HG02884 (cell line): ENCODE results near the gene FAM168A.
"Not testable (repeated sequence)": the region's sequence is repeated elsewhere in the genome, so short reads cannot be mapped to it uniquely, and the experiment has no call there.

ENCODE experiments used
- ATAC-seq: cut with Tn5 transposase; IDR thresholded peaks from one replicate; pipeline ENCODE4 v1.9.1; 2021; ENCODE audit warnings: mild to moderate bottlenecking, moderate library complexity; ENCODE audit not compliant: unreplicated experiment

Gene FAM168A

DNA sequence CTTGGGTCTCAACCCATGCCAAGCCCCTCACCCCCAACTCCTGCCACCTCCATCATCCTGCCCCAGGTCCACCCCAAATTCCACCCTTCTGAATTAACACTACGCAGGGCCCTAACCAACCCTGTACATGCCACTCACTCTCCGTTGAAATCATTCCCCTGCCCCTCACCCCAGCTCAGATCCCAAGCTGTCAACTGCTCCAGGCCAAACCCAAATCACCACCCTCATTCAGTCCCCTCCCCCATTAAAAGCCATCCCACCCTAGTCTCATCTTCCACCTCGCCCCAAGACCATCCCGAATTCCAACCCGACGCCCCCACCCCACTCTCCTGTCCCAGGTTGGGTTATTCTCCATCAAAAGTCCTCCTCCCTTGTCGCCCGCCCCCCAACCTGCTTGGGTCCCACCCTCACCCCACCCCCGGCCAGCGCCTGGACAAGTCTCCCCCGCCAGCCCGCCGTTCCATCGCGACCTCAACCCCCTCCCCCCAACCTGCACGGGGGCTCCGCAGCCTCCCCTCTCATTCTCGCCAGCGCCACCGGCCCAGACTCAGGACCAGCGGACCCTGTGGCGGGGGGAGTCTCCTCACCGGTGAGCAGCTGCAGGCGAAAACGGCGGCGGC, 466 bp downstream of the FAM168A start:
- no peak for ATAC-seq

DNA sequence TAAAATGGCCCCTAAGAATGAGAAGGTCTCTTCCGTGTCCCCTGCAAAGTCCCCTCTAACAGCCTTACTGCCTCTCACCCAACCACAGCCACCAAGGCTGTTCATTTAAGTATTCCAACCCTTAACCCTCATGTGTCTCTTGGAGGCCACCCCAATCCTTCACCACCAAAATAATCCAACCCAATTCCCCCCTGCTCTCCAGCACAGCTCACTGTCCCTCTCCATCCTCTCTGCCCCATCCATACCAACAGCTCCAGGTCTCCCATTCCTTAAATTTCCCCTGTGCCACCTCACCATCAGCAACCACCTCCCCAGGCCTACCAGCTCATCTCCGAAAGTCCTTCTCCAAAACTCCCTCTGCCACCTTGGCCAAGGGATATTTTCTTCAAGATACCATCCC, 1.4 kb downstream of the FAM168A start:
- no peak for ATAC-seq

GRCh38 chr11:73592640-73593039, 5.3 kb downstream of the FAM168A start:
- ATAC-seq: no peak

DNA sequence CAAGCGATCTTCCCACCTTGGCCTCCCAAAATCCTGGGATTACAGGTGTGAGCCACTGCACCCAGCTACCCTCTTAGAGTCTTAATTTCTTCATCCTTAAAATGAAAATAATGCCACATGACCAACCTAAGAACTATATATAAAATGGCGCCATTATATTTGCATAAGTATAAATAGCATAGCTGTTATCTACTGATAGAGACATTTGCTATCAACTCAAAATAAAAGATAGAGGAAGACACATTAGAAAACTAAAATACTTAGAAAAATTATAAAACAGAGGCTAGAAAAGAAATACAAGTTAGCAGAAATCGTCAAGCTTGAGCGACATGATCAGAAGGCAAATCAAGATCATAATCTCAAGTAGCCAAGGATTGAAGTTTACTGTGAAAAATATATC, 6.2 kb downstream of the FAM168A start:
- no peak for ATAC-seq

DNA sequence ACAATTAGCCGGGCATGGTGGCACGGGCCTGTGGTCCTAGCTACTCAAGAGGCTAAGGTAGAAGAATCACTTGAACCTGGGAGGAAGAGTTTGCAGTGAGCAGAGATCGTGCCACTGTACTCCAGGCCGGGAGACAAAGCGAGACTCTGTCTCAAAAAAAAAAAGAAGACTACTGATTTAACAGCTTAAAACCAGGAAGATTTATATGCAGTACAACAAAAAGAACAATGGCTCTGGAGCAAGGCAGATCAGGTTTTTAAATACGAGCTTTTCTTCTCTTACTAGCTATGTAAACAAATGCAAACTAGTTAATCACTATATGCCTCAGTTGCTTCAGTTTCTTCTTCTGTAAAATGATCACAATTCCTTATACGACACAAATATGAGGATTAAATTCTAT, 6.9 kb downstream of the FAM168A start:
- ATAC-seq: no peak

DNA sequence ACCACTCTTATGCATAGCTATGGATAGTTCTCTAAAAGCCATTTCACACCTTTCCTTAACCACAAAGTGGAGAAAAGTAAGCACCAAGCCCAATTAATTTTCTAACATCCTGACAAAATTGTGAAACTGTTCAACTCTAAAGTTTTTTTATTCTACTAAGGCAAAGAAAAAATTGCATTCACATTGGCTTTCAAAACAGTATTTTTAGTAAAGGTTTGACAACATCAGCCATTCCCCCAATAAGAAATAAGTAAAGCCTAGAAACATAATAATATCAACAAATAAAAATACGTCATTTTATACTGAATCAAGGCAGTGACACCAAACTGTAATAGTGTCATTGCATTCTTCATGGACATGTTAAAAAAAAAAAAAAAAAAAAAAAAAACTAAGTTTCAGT, 11.1 kb downstream of the FAM168A start:
- ATAC-seq: no peak

GRCh38 chr11:73585834-73586575, 11.9 kb downstream of the FAM168A start:
- ATAC-seq: no peak

DNA sequence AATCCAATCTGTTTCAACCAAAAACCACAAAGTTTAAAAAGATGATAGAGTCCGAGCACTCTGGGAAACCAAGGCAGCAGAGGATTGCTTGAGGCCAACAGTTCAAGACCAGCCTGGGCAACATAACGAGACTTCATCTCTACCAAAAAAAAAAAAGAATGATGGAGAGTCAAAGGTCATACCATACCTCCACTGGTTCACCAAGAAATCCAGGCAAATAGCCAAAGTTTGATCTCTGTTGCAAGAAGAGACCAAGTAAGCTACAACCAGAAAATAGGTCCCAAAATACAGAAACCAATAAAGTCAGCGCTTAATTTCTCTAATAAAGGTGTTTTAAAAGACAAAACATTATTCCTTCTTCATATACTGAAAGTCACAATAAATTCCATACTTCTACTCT, 13.1 kb downstream of the FAM168A start:
- ATAC-seq: no peak

DNA sequence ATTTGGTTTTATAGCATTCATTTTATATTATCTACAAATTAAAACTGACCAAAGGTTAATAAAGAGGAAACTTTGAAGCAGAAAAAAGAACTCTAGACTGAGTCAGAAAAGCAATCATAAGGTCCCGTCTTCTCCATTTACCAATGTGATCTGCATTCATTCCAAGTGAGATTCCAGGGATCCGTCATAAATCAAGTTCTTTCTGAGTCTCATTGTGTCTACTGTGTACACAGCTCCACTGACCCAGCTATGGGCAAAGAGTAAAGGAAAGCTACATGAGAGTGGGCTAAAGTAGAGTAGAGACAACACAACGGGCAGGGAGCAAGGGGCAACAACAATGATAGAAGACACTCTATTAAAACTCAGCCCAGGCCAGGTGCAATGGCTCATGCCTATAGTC, 15.3 kb downstream of the FAM168A start:
- no peak for ATAC-seq

GRCh38 chr11:73580749-73581148, 17.2 kb downstream of the FAM168A start:
- ATAC-seq: not testable (repeated sequence)

- ATAC-seq: no peak
Measured at GRCh38 chr11:73579641-73580434, 18.1 kb downstream of the FAM168A start.

GRCh38 chr11:73578592-73579185, 19.2 kb downstream of the FAM168A start:
- ATAC-seq: no peak

GRCh38 chr11:73577496-73577917, 20.4 kb downstream of the FAM168A start:
- no peak for ATAC-seq

GRCh38 chr11:73576185-73576614, 21.7 kb downstream of the FAM168A start:
- ATAC-seq: no peak

- not testable (repeated sequence) for ATAC-seq
Measured at GRCh38 chr11:73571982-73572381, 25.9 kb downstream of the FAM168A start.

- no peak for ATAC-seq
Measured at GRCh38 chr11:73570415-73571114, 27.3 kb downstream of the FAM168A start.

GRCh38 chr11:73566977-73567755, 30.7 kb downstream of the FAM168A start:
- no peak for ATAC-seq

- no peak for ATAC-seq
Measured at GRCh38 chr11:73566422-73566821, 31.5 kb downstream of the FAM168A start.

DNA sequence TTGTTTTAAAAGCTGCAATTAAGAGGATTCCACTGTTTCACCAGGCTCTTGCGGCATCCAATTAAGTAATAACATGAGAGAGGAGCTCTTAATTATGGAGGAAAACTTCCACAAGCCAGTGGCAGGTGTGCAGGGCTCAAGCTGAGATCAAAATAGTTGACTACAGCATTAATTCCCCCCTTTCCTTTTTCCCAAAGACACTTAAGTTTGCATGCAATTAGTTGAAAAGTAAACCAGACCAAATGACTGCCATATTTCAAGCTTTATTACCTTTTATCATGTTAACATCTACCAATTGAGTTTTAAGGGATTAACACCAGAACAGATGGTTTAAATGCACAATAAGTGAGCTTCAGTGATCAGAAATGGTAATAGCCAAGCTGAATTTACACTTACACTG, 32.1 kb downstream of the FAM168A start:
- ATAC-seq: no peak

DNA sequence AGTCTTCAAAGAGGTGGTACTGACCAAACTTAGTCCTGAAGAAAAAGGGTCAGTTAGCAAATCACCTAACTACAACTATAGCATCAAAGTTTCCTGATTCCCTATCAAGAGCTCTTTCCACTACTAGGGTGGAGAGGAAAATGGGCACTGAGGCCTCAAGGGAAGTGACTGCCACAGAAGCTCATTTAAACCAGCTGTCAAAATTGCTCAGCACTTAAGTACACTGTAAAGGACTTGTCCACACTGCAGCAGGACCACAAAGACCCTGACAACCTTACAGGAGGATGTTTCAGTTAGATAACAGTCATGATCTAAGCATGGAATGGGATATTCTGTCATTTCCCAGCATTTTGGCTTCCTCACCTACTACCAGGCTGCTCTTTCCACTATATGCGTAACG, 33.0 kb downstream of the FAM168A start:
- ATAC-seq: no peak
